GM12874 (cell line): ENCODE measurements around the gene BTBD9.

ENCODE experiments used
- CTCF ChIP-seq: IDR thresholded peaks from 2 replicates; pipeline ENCODE4 v1.5.1; 2011; ENCODE audit warnings: low read depth, mild to moderate bottlenecking, control low read depth, low read length, moderate library complexity; ENCODE audit not compliant: insufficient read depth

The BTBD9 gene

DNA sequence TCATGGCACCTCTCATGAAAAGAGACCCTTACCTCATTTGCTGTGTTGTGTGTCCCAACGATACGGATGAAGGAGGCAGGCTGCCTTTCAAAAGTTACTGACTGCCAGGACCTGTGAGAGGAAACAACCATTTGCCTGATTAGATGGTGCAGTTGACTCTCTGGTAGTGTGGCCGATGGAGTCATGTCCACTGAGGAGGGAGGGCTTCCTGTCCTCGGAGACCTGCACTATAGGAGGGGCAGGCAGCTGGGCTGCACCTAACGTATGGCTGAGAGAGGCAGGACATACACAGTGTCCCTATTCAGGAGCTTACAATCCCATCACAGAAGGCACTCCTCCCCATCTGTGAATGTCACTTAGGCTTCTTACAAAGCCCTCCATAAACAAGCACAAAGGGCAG lies 447.2 kb downstream of the BTBD9 start:
- TF ChIP-seq CTCF: no peak

GRCh38 chr6:38192011-38192410 lies 447.7 kb downstream of the BTBD9 start:
- no peak for TF ChIP-seq CTCF

DNA sequence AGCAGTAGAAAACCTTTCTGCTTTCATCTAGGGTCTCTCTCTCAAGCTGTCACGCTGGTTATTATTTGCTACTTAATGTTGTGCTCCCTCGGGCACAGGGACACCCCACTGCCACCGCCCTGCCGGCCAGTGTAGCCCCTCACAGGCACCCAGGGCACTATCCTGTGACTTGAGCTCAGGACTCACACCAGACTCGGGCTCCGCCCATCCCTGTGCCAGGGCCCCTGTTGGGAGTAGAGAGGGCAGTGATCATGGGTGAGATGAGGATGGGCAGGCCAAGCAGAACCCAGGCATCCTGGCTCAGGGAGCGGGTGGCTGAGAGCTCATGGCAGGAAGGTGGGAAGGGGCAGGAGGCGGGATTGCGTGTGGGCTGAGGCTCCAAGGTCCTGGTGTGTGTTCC lies 448.3 kb downstream of the BTBD9 start:
- no peak for TF ChIP-seq CTCF

- TF ChIP-seq CTCF: no peak
Measured at GRCh38 chr6:38188677-38189335, 450.9 kb downstream of the BTBD9 start.

GRCh38 chr6:38187811-38188590 lies 451.7 kb downstream of the BTBD9 start:
- no peak for TF ChIP-seq CTCF

DNA sequence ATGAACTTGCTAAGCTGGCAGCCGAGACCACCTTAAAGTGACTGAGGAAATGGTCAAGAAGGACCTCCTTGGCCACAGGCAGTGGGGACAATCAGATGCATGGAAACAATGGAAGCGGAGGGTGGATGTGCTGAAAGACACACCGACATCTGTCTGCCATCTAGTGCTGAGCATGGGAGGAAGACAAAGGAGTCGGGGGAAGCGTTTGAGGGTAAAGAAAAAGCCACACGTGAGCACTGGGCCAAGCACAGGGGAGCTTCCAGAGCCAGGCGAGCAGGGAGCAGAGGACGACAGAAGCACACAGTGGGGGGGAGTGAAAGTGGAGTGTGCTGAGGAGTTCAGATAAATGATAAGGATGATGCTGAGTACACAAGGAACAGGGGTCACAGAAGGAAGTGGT lies 452.4 kb downstream of the BTBD9 start:
- no peak for TF ChIP-seq CTCF

DNA sequence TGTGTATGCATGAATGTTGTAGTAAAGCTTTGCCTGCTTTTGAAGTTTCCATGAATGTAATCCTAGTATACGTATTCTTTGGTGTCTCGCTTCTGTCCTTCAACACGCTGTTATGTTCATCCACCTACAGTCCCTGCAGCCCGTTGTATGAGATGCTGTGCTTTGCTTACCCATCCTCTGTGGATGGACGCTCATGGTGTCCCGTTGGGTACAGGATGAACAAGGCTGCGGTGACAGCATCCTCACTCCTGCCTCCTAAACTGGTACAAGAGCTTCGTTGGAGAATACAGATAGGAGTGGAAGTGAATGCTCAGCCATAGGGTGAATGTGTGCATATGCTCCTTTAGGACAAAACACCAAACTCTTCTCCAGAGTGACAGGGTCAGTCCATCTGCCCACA lies 454.0 kb downstream of the BTBD9 start:
- no peak for TF ChIP-seq CTCF
